Islet precursor cell (in vitro differentiated cells): ENCODE data around the gene BPHL.
"Not testable (repeated sequence)": the region's sequence is repeated elsewhere in the genome, so short reads cannot be mapped to it uniquely, and the experiment has no call there.

Source experiments
- DNase-seq: peaks from one replicate; pipeline ENCODE4 v3.0.0-alpha.2; 2018

Gene BPHL

GRCh38 chr6:3118353-3119039, at the start of gene BPHL:
TSS of gene BPHL (plus strand) at chr6:3118711. CDS start at chr6:3118741, 30 bp downstream.
- peak; percentile 98 for DNase-seq

GRCh38 chr6:3071568-3071967, 46.9 kb upstream of the BPHL start:
- no peak for DNase-seq

GRCh38 chr6:3072798-3073197, 45.7 kb upstream of the BPHL start:
- DNase-seq, result no peak

GRCh38 chr6:3073382-3073781, 45.1 kb upstream of the BPHL start:
- DNase-seq, result no peak

- DNase-seq, result no peak
Observed at GRCh38 chr6:3075772-3076113, 42.8 kb upstream of the BPHL start.

GRCh38 chr6:3076320-3076719, 42.2 kb upstream of the BPHL start:
- no peak for DNase-seq

GRCh38 chr6:3077430-3077829, 41.1 kb upstream of the BPHL start:
- no peak for DNase-seq

GRCh38 chr6:3078952-3079351, 39.6 kb upstream of the BPHL start:
- not testable (repeated sequence) for DNase-seq

GRCh38 chr6:3079682-3080081, 38.8 kb upstream of the BPHL start:
- DNase-seq, result no peak

- DNase-seq, result no peak
Observed at GRCh38 chr6:3081960-3082359, 36.6 kb upstream of the BPHL start.

- no peak for DNase-seq
Observed at GRCh38 chr6:3085074-3085473, 33.4 kb upstream of the BPHL start.

GRCh38 chr6:3086282-3086946, 32.1 kb upstream of the BPHL start:
- DNase-seq, result no peak

- DNase-seq, result no peak
Observed at GRCh38 chr6:3088446-3088845, 30.1 kb upstream of the BPHL start.

- DNase-seq, result no peak
Observed at GRCh38 chr6:3088968-3089367, 29.5 kb upstream of the BPHL start.

- DNase-seq, result no peak
Observed at GRCh38 chr6:3090013-3090412, 28.5 kb upstream of the BPHL start.

GRCh38 chr6:3094815-3095214, 23.7 kb upstream of the BPHL start:
- DNase-seq, result no peak

GRCh38 chr6:3102875-3103274, 15.6 kb upstream of the BPHL start:
- DNase-seq, result no peak

GRCh38 chr6:3108746-3109414, 9.6 kb upstream of the BPHL start:
- no peak for DNase-seq

- DNase-seq, result no peak
Observed at GRCh38 chr6:3109761-3110160, 8.8 kb upstream of the BPHL start.

GRCh38 chr6:3114377-3114776, 4.1 kb upstream of the BPHL start:
- no peak for DNase-seq

GRCh38 chr6:3117912-3118352, 579 bp upstream of the BPHL start:
- DNase-seq, result no peak

GRCh38 chr6:3119040-3119723, 671 bp downstream of the BPHL start:
- no peak for DNase-seq

- no peak for DNase-seq
Observed at GRCh38 chr6:3120765-3121089, 2.2 kb downstream of the BPHL start.

GRCh38 chr6:3122823-3123182, 4.3 kb downstream of the BPHL start:
- no peak for DNase-seq
